Measurements from ENCODE around the gene CASP7.

Gene CASP7

GRCh38 chr10:113695691-113696090, 16.0 kb downstream of the CASP7 start:
- no peak overlapping the region for H3K27ac ChIP-seq (ENCODE audit: low read depth, low read length)
- peaks cover 36% of the 10 kb centered on the region for H3K36me3 ChIP-seq (ENCODE audit: insufficient read depth, low read length)
- H3K4me3 ChIP-seq (ENCODE audit: low read depth in 1 of 2, low read length in 2 of 2): no peak overlapping the region
- H3K4me1 ChIP-seq (ENCODE audit: insufficient read depth, low read length): no peaks in the 10 kb centered on the region
- H3K9me3 ChIP-seq (ENCODE audit: low read length): peaks cover 12% of the 10 kb centered on the region
- no peak overlapping the region for H3K9ac ChIP-seq (ENCODE audit: low read length)
- H3K27me3 ChIP-seq (ENCODE audit: control insufficient read depth in 1 of 2, insufficient read depth in 2 of 2, low read length in 2 of 2): no peaks in the 10 kb centered on the region

GRCh38 chr10:113697595-113697994, 17.9 kb downstream of the CASP7 start:
- Histone ChIP-seq H3K27ac (ENCODE audit: low read depth, low read length) (no peak overlapping the region), H3K9ac (ENCODE audit: low read length) (no peak overlapping the region), H3K4me3 (ENCODE audit: low read depth in 1 of 2, low read length in 2 of 2) (no peak overlapping the region), H3K9me3 (ENCODE audit: low read length) (peaks cover 7% of the 10 kb centered on the region), H3K27me3 (ENCODE audit: control insufficient read depth in 1 of 2, insufficient read depth in 2 of 2, low read length in 2 of 2) (no peaks in the 10 kb centered on the region), H3K36me3 (ENCODE audit: insufficient read depth, low read length) (peaks cover 25% of the 10 kb centered on the region), H3K4me1 (ENCODE audit: insufficient read depth, low read length) (no peaks in the 10 kb centered on the region)

DNA sequence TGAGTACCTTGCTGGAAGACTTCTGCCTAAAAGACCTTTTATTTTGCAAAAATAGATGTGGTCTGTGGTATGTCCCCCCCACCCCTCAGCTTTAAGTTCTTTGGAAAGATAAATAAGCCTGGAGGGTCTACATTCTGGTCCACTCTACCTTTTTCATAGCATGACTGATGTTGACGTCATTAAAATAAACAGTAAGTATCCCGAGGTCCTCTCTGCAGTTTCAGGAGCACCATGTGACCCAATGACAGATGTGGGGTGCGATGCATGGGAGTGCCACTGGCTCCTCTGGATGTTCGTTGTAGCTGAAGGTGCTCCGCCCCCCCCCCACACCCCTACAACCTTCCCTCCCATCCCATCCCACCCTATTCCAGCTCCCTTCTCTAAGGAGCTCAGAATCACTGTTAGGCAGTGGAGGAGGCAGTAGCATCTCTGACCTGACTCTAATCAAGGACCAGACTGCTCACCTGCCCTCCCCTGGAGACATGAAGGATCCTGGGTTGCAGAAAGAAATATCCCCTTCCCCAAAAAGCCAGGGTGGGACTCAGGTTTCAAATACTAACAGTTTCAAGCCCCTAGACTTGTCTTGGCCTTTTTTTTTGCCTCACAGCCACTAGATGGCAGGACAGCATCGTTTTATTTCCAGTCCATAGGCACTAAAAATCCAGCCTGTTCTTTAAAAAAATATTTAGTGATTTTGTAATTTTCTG, 25.1 kb downstream of the CASP7 start:
- H3K9ac ChIP-seq (ENCODE audit: low read length): no peak overlapping the region
- H3K4me3 ChIP-seq (ENCODE audit: low read depth in 1 of 2, low read length in 2 of 2): no peak overlapping the region
- no peaks in the 10 kb centered on the region for H3K27me3 ChIP-seq (ENCODE audit: control insufficient read depth in 1 of 2, insufficient read depth in 2 of 2, low read length in 2 of 2)
- no peaks in the 10 kb centered on the region for H3K36me3 ChIP-seq (ENCODE audit: insufficient read depth, low read length)
- H3K4me1 ChIP-seq (ENCODE audit: insufficient read depth, low read length): peaks cover 33% of the 10 kb centered on the region
- no peak overlapping the region for H3K27ac ChIP-seq (ENCODE audit: low read depth, low read length)
- H3K9me3 ChIP-seq (ENCODE audit: low read length): no peaks in the 10 kb centered on the region

- Histone ChIP-seq H3K9ac (ENCODE audit: low read length) (no peak overlapping the region), H3K4me3 (ENCODE audit: low read depth in 1 of 2, low read length in 2 of 2) (no peak overlapping the region), H3K4me1 (ENCODE audit: insufficient read depth, low read length) (peaks cover 38% of the 10 kb centered on the region), H3K36me3 (ENCODE audit: insufficient read depth, low read length) (no peaks in the 10 kb centered on the region), H3K27ac (ENCODE audit: low read depth, low read length) (no peak overlapping the region), H3K27me3 (ENCODE audit: control insufficient read depth in 1 of 2, insufficient read depth in 2 of 2, low read length in 2 of 2) (no peaks in the 10 kb centered on the region), H3K9me3 (ENCODE audit: low read length) (no peaks in the 10 kb centered on the region)
Measured at GRCh38 chr10:113705344-113705652, 25.6 kb downstream of the CASP7 start.

DNA sequence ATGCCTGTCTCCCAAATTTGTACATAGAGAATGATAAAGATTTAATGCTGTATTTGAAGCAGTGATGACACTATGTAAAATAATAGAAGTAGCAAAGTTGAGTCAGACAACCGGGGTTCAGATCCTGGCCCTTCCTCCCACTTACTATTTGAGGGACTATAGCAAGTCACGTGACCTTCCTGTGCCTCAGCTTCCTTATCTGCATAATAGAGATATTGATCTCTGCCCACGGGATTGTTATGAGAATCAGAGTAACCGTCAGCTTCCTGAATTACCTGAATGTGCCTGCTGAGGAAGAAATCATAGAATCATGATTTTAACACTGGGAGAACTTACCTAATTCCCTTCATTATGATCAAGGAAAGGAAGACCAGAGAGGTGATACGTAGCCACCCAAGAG, 26.9 kb downstream of the CASP7 start:
- Histone ChIP-seq H3K36me3 (ENCODE audit: insufficient read depth, low read length) (no peaks in the 10 kb centered on the region), H3K4me3 (ENCODE audit: low read depth in 1 of 2, low read length in 2 of 2) (no peak overlapping the region), H3K9ac (ENCODE audit: low read length) (no peak overlapping the region), H3K27me3 (ENCODE audit: control insufficient read depth in 1 of 2, insufficient read depth in 2 of 2, low read length in 2 of 2) (no peaks in the 10 kb centered on the region), H3K9me3 (ENCODE audit: low read length) (no peaks in the 10 kb centered on the region), H3K27ac (ENCODE audit: low read depth, low read length) (no peak overlapping the region), H3K4me1 (ENCODE audit: insufficient read depth, low read length) (peaks cover 52% of the 10 kb centered on the region)

GRCh38 chr10:113708640-113709039, 28.9 kb downstream of the CASP7 start:
- Histone ChIP-seq H3K9ac (ENCODE audit: low read length) (no peak overlapping the region), H3K4me3 (ENCODE audit: low read depth in 1 of 2, low read length in 2 of 2) (no peak overlapping the region), H3K27me3 (ENCODE audit: control insufficient read depth in 1 of 2, insufficient read depth in 2 of 2, low read length in 2 of 2) (no peaks in the 10 kb centered on the region), H3K9me3 (ENCODE audit: low read length) (no peaks in the 10 kb centered on the region), H3K36me3 (ENCODE audit: insufficient read depth, low read length) (no peaks in the 10 kb centered on the region), H3K4me1 (ENCODE audit: insufficient read depth, low read length) (peaks cover 52% of the 10 kb centered on the region), H3K27ac (ENCODE audit: low read depth, low read length) (no peak overlapping the region)

DNA sequence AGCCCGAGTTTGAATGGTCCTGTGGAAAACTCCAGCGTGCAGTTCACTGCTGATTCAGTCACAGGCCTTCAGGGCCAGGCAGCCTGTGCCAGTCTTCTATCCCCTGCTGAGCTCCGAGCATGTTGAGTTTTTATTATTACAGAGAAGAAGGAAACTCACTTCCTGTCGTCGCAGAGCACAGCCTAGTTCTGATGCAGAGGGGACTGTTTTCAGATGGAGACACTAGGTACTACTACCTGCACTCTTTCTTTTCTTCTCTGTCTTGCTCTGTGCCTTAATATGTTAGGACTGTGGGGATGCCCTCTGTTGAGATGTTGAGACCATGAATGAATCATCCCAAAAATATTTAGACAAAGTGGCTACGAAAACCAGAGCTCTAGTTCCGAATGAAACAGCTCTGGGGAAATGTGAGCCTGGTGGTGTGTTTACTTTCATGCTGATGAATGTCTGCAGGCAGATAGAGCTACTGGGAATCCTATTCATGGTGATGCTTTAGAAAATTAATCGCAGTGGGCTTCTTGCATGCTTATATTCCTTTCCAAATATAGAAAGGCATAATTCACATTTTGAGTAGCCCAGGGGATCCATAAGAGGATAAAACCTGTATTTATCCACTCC, 29.6 kb downstream of the CASP7 start:
- Histone ChIP-seq H3K4me1 (ENCODE audit: insufficient read depth, low read length) (peaks cover 52% of the 10 kb centered on the region), H3K27ac (ENCODE audit: low read depth, low read length) (peak overlapping the region; percentile 53), H3K27me3 (ENCODE audit: control insufficient read depth in 1 of 2, insufficient read depth in 2 of 2, low read length in 2 of 2) (no peaks in the 10 kb centered on the region), H3K36me3 (ENCODE audit: insufficient read depth, low read length) (no peaks in the 10 kb centered on the region), H3K9ac (ENCODE audit: low read length) (no peak overlapping the region), H3K4me3 (ENCODE audit: low read depth in 1 of 2, low read length in 2 of 2) (peak overlapping the region in 1 of 2 donors; percentile 19), H3K9me3 (ENCODE audit: low read length) (no peaks in the 10 kb centered on the region)

DNA sequence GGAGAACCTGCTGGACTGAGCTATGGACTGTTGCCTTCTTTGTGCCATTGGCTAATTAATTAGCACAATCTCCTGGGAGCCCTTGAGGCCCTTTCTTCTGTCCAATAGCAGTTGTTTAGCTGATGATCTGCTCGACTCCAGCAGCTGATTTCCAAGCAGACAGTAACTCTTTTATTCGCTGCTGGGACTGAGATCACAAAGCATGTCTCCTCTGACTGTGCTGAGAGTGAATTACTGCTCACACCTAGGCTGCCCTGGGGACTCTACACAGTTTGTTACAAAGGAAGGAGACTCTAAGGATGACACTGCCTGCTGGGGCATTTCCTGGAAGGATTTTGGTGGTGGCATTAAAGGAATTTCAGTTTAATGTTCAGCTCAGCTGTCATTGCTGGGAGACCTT, 31.4 kb downstream of the CASP7 start:
- no peak overlapping the region for H3K27ac ChIP-seq (ENCODE audit: low read depth, low read length)
- H3K9ac ChIP-seq (ENCODE audit: low read length): no peak overlapping the region
- no peaks in the 10 kb centered on the region for H3K9me3 ChIP-seq (ENCODE audit: low read length)
- H3K4me3 ChIP-seq (ENCODE audit: low read depth in 1 of 2, low read length in 2 of 2): no peak overlapping the region
- no peaks in the 10 kb centered on the region for H3K27me3 ChIP-seq (ENCODE audit: control insufficient read depth in 1 of 2, insufficient read depth in 2 of 2, low read length in 2 of 2)
- H3K36me3 ChIP-seq (ENCODE audit: insufficient read depth, low read length): no peaks in the 10 kb centered on the region
- peaks cover 42% of the 10 kb centered on the region for H3K4me1 ChIP-seq (ENCODE audit: insufficient read depth, low read length)

DNA sequence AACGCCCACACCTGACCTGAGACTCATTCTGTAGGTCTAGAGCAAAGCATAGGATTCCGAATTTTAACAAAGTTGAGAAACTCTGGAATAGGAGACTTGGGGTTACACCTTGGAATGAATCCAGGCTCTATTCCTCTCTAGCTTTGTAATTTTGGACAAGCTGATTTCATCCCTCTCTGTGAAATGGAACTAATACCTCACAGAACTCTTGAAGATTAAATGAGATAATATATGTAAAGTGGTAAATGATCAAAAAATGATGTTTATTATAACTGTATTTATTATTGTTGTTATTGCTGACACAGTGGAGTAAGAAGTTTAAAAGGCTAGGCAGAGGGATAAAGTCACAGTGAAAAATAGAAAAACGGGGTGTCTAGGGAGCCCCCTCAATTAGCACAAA, 32.3 kb downstream of the CASP7 start:
- Histone ChIP-seq H3K4me3 (ENCODE audit: low read depth in 1 of 2, low read length in 2 of 2) (no peak overlapping the region), H3K9me3 (ENCODE audit: low read length) (no peaks in the 10 kb centered on the region), H3K27me3 (ENCODE audit: control insufficient read depth in 1 of 2, insufficient read depth in 2 of 2, low read length in 2 of 2) (no peaks in the 10 kb centered on the region)

GRCh38 chr10:113712755-113713639, 33.3 kb downstream of the CASP7 start:
- Histone ChIP-seq H3K4me1 (ENCODE audit: insufficient read depth, low read length) (peaks cover 34% of the 10 kb centered on the region), H3K36me3 (ENCODE audit: insufficient read depth, low read length) (no peaks in the 10 kb centered on the region), H3K9ac (ENCODE audit: low read length) (no peak overlapping the region), H3K27ac (ENCODE audit: low read depth, low read length) (no peak overlapping the region), H3K27me3 (ENCODE audit: control insufficient read depth in 1 of 2, insufficient read depth in 2 of 2, low read length in 2 of 2) (no peaks in the 10 kb centered on the region), H3K9me3 (ENCODE audit: low read length) (no peaks in the 10 kb centered on the region), H3K4me3 (ENCODE audit: low read depth in 1 of 2, low read length in 2 of 2) (no peak overlapping the region)

More for the DNA sequence above, 32.3 kb downstream of the CASP7 start:
- Histone ChIP-seq H3K4me1 (ENCODE audit: insufficient read depth, low read length) (peaks cover 34% of the 10 kb centered on the region), H3K27ac (ENCODE audit: low read depth, low read length) (no peak overlapping the region), H3K36me3 (ENCODE audit: insufficient read depth, low read length) (no peaks in the 10 kb centered on the region), H3K9ac (ENCODE audit: low read length) (no peak overlapping the region)

DNA sequence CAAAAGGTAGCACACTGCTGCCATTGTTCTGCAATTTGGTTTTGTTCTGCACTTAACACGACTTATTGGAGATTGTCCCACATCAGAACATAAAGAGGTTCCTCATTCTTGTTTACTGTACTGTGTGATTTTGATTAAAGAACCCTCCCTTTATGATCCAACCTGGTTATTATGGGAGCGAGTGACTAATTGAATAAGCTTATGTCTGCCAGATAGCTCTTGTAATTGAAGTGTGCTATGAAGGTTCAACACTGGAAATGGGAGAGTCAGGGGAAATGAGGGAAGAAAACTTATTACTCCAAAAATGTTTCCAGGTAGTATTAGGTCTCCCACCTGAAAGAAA, 33.9 kb downstream of the CASP7 start:
- no peak overlapping the region for H3K9ac ChIP-seq (ENCODE audit: low read length)
- no peaks in the 10 kb centered on the region for H3K27me3 ChIP-seq (ENCODE audit: control insufficient read depth in 1 of 2, insufficient read depth in 2 of 2, low read length in 2 of 2)
- H3K27ac ChIP-seq (ENCODE audit: low read depth, low read length): no peak overlapping the region
- H3K36me3 ChIP-seq (ENCODE audit: insufficient read depth, low read length): no peaks in the 10 kb centered on the region
- no peaks in the 10 kb centered on the region for H3K9me3 ChIP-seq (ENCODE audit: low read length)
- H3K4me1 ChIP-seq (ENCODE audit: insufficient read depth, low read length): peaks cover 29% of the 10 kb centered on the region
- no peak overlapping the region for H3K4me3 ChIP-seq (ENCODE audit: low read depth in 1 of 2, low read length in 2 of 2)
